22Rv1 (cell line): ENCODE data around the gene ARID5A.
"Not testable (repeated sequence)": the region's sequence is repeated elsewhere in the genome, so short reads cannot be mapped to it uniquely, and the experiment has no call there.

Source experiments
- ZFX ChIP-seq: fragments of 450-650 bp; IDR thresholded peaks from 2 replicates; pipeline ENCODE4 v1.6.1; 2017; ENCODE audit warnings: antibody characterized with exemption, borderline replicate concordance
- TF ChIP-seq, protein P1 (sequence below): fragments of 450-650 bp; IDR thresholded peaks from 2 replicates; pipeline ENCODE4 v1.5.1; 2017; ENCODE audit warnings: mild to moderate bottlenecking

DNA sequence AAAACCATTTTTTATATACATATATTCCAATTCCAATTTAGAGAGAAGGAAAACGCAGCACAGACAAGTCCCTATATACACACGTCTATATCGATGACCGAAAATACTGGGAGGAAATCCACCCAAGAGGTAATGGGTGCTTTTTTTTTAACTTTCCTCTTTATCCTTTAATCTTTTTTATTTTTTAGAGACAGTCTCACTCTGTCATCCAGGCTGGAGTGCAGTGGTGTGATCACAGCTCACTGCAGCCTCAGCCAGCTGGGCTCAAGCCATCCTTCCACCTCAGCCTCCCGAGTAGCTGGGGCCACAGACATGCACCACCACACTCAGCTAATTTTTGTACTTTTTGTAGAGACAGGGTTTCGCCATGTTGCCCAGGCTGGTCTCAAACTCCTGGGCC lies 37.9 kb upstream of the ARID5A start:
- TF ChIP-seq, protein P1, sequence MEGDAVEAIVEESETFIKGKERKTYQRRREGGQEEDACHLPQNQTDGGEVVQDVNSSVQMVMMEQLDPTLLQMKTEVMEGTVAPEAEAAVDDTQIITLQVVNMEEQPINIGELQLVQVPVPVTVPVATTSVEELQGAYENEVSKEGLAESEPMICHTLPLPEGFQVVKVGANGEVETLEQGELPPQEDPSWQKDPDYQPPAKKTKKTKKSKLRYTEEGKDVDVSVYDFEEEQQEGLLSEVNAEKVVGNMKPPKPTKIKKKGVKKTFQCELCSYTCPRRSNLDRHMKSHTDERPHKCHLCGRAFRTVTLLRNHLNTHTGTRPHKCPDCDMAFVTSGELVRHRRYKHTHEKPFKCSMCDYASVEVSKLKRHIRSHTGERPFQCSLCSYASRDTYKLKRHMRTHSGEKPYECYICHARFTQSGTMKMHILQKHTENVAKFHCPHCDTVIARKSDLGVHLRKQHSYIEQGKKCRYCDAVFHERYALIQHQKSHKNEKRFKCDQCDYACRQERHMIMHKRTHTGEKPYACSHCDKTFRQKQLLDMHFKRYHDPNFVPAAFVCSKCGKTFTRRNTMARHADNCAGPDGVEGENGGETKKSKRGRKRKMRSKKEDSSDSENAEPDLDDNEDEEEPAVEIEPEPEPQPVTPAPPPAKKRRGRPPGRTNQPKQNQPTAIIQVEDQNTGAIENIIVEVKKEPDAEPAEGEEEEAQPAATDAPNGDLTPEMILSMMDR: not testable (repeated sequence)
- TF ChIP-seq ZFX: not testable (repeated sequence)
